HEK293T (cell line): Measurements from ENCODE around the gene MRPS26.

ENCODE experiments used
- ARNT ChIP-seq: fragments of 450-650 bp; IDR thresholded peaks from 2 replicates; pipeline ENCODE4 v1.6.1; 2017; ENCODE audit warnings: mild to moderate bottlenecking
- ELF4 ChIP-seq: fragments of 450-650 bp; IDR thresholded peaks from 2 replicates; pipeline ENCODE4 v1.6.1; 2017; ENCODE audit warnings: antibody characterized with exemption
- FOXA1 ChIP-seq: fragments of 450-650 bp; IDR thresholded peaks from 2 replicates; pipeline ENCODE4 v1.6.1; 2016; ENCODE audit warnings: mild to moderate bottlenecking
- FOXK2 ChIP-seq: fragments of 450-650 bp; IDR thresholded peaks from 2 replicates; pipeline ENCODE4 v1.6.1; 2016; ENCODE audit warnings: mild to moderate bottlenecking
- FOXM1 ChIP-seq: fragments of 450-650 bp; IDR thresholded peaks from 2 replicates; pipeline ENCODE4 v1.6.1; 2017; ENCODE audit warnings: mild to moderate bottlenecking, borderline replicate concordance
- L3MBTL2 ChIP-seq: fragments of 450-650 bp; conservative IDR thresholded peaks from 2 replicates; pipeline ENCODE4 v1.6.1; 2016; ENCODE audit warnings: mild to moderate bottlenecking
- NFRKB ChIP-seq: fragments of 450-650 bp; IDR thresholded peaks from 2 replicates; pipeline ENCODE4 v1.6.1; 2016; ENCODE audit warnings: mild to moderate bottlenecking, moderate library complexity
- SP1 ChIP-seq: fragments of 450-650 bp; IDR thresholded peaks from 2 replicates; pipeline ENCODE4 v1.6.1; 2017
- SUZ12 ChIP-seq: fragments of 450-650 bp; IDR thresholded peaks from 2 replicates; pipeline ENCODE4 v1.6.1; 2016; ENCODE audit warnings: mild to moderate bottlenecking
- TARDBP ChIP-seq: fragments of 450-650 bp; IDR thresholded peaks from 2 replicates; pipeline ENCODE4 v1.6.1; 2016
- ZNF384 ChIP-seq: fragments of 450-650 bp; IDR thresholded peaks from 2 replicates; pipeline ENCODE4 v1.6.1; 2016
- TF ChIP-seq, protein P1 (sequence below): fragments of 450-650 bp; IDR thresholded peaks from 2 replicates; pipeline ENCODE4 v1.6.1; 2016

DNA sequence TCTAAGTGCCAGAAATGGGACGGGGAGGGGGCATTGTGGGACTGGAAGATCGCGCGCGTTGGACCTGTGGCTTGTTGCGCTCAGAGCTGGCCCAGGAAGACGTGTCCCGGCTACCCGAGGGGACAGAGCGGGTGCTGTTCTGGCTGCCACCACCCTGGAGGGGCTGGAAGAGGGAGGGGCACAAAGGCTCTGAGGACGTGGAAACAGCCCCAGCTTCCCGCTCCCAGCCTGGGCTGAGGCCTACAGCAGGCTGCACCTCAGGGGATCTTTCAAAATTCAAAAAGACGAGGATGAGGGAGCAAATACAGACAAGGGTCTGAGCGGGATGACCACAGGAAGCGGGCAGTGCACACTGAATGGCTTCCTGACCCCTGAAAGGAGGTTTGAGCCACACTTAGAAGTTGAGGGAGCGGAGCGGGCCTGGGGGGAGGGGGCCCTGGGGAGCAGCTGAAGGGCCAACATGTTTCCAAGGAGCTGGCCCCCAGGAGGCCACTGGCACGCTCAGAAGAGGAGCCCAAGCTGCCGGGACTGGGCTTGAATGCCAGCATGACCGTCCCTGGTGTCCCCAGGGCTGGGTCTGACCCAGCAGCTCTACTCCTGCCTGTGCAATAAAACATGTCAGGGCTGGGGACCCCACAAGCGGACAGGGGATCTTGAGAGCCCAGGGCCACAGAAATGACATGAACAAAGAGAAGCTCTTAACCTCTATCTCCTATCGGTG, 26.8 kb downstream of the MRPS26 start:
- TF ChIP-seq ARNT (no peak), TARDBP (no peak), ELF4 (no peak), SP1 (no peak), SUZ12 (no peak), FOXK2 (no peak), ZNF384 (no peak), NFRKB (no peak), L3MBTL2 (no peak), FOXA1 (no peak), FOXM1 (no peak)
- TF ChIP-seq, protein P1, sequence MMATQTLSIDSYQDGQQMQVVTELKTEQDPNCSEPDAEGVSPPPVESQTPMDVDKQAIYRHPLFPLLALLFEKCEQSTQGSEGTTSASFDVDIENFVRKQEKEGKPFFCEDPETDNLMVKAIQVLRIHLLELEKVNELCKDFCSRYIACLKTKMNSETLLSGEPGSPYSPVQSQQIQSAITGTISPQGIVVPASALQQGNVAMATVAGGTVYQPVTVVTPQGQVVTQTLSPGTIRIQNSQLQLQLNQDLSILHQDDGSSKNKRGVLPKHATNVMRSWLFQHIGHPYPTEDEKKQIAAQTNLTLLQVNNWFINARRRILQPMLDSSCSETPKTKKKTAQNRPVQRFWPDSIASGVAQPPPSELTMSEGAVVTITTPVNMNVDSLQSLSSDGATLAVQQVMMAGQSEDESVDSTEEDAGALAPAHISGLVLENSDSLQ = no peak
